HG02973 (cell line): ENCODE results near the gene CDKL4.
"Not testable (repeated sequence)": the region's sequence is repeated elsewhere in the genome, so short reads cannot be mapped to it uniquely, and the experiment has no call there.

Experiments used
- ATAC-seq: cut with Tn5 transposase; IDR thresholded peaks from one replicate; pipeline ENCODE4 v1.9.1; 2021; ENCODE audit warnings: moderate library complexity; ENCODE audit not compliant: unreplicated experiment

The CDKL4 gene

GRCh38 chr2:39179974-39180960 lies 63.5 kb downstream of the CDKL4 start:
- ATAC-seq = no peak

DNA sequence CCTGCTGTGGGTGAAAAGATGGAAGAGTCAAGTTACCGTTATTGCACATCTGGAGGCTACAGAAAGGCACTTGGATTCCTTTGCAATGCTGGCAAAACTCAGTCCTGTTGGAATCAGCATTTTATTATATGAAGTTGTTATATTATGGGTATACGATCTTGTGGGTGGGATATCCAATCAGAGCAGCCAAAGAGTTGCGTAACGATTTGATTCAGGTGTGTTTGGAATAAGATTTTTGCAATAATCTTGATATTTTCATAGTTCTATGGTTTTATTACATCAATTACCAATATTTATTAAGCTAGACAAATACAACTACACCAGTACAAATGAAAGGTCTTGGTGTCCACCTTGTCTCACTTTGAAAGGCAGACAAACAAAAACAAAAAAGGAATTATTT lies 65.0 kb downstream of the CDKL4 start:
- no peak for ATAC-seq

GRCh38 chr2:39176997-39177396 lies 66.8 kb downstream of the CDKL4 start:
- no peak for ATAC-seq

DNA sequence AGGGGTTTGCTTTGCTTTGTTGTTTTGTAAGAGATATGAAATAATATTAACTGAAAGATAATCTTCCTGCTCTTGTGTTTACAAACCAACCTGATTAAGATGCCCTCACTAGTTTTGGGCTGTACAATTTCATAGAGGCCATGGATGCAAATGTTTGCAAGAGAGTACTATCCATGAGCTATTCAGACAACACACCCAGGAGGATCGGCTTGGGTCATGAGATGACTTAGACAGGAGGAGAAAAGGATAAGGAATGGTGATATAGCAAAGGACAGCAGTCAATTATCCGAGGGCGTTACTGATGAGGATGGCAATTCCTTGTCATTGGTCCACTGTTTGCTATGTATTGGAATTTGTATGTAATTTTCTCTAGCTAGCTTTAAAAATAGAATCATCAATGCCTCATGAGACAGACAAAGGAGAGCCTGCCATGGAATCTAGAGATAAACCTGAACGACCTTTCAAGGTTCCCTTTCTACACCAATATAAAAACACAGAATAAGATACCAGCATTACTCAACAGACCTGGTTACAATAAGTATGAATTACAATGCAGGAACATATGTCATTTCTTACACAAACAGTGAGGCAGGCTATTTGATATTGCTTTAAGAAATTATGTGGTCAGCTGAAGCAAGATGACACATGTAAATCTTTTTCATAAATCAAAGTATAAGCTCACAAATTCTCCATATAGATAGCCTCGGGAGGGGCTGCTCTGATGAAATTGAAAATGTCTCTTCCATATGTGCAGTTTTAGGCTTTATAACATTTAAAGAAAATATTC lies 68.6 kb downstream of the CDKL4 start:
- no peak for ATAC-seq

GRCh38 chr2:39174022-39174421 lies 69.7 kb downstream of the CDKL4 start:
- ATAC-seq = no peak

- not testable (repeated sequence) for ATAC-seq
These were observed 71.6 kb downstream of the CDKL4 start for GRCh38 chr2:39172047-39172706.

DNA sequence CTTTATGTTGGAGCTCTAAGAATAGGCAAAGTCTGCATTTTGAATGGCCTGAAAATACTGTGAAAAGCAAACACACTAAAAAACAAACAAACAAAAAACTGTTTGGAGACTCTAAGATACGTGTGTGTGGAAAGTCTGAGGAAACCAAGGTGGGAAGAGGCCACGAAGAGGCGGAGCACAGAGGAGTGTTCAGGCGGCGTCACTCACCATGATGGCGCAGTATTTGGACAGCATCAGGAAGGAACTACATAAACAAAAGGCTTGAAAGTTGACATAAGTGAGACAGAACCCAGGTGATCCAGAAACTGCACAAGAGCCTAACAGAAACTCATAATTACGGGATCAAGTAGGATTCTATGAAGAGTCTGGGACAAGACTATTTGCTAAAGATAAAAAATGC lies 72.1 kb downstream of the CDKL4 start:
- no peak for ATAC-seq

- no peak for ATAC-seq
These were observed 79.7 kb downstream of the CDKL4 start for GRCh38 chr2:39164089-39164488.

DNA sequence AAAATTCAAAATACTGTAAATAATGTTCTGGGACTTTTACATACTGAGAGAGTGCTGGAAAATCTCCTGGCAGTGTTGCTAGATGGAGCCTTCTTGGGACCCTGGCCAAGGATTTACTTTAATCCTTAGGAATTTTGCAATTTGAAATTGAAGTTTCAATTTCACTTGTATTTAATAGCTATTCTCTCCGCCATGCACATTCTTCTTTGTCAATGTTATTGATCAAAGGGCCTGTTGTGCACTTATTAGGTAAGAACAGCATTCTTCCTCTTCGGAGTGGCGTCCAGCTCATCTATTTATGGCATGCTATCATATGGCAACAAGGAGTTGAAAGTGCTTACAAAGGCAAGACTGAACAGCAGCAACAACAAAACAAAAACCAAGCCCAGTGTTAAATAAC lies 82.8 kb downstream of the CDKL4 start:
- no peak for ATAC-seq

- ATAC-seq = no peak
These were observed 84.5 kb downstream of the CDKL4 start for GRCh38 chr2:39159283-39159682.

GRCh38 chr2:39158351-39158750 lies 85.4 kb downstream of the CDKL4 start:
- ATAC-seq = no peak

DNA sequence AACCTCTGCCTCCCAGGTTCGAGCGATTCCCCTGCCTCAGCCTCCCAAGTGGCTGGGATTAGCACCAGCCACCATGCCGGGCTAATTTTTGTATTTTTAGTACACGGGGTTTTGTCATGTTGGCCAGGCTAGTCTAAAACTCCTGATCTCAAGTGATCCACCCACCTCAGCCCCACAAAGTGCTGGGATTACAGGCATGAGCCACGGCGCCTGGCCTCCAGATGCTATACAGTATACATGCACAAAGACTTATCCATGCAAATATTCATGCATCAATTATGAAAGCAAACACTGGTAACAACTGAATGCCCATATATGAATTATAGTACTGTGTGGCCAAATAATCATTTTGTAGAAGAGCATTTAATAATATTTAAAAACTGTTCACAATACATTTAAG lies 86.9 kb downstream of the CDKL4 start:
- no peak for ATAC-seq

- no peak for ATAC-seq
These were observed 87.7 kb downstream of the CDKL4 start for GRCh38 chr2:39156107-39156506.

DNA sequence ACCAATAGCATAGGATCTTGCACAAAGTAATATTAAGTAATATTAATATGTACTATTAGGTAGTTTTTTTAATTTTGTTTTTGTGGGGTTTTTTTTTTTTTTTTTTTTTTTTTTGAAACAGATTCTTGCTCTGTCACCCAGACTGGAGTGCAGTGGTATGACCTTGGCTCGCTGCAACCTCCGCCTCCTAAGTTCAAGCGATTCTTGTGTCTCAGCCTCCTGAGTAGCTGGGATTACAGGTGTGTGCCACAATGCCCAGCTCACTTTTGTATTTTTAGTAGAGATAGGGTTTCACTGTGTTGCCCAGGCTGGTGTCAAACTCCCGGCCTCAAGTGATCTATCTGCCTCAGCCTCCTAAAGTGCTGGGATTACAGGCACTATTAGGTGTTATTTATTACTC lies 88.2 kb downstream of the CDKL4 start:
- not testable (repeated sequence) for ATAC-seq

DNA sequence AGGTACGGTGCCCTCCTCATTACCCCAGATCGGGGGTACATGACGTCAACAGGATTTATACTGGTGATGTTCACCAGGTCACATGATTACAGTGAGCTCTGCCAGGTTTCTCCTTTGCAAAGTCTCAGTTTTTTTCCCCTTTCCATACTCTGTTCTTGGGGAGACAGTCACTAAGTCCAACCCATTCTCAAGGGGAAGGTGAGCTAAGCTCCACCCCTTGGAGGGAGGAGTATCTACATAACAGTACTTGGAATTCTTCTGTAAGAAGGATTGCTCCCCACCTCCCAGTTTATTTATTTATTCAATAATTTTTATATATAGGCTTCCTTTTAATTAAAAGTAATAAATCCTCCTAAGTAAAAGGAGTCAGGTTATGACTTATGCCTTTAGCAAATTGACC lies 88.8 kb downstream of the CDKL4 start:
- no peak for ATAC-seq

DNA sequence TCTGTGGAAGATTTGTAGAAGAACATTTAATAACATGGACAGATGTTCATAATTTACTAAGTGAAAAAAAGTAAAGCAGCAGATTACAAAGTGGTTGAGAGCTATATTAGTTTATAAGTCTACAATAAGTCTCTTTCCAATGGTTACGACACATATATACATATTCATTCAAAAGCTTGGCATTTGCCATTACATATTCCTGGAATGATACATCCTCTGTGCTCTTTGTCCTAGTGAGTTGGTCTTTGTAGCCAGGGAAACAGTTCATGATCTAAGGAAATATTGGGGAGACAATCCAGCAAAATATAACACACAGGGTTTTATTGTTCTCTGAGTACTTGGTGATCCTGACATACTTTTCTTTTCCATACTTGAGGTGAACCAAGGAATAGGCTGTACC lies 90.5 kb downstream of the CDKL4 start:
- ATAC-seq = no peak

GRCh38 chr2:39152504-39152903 lies 91.3 kb downstream of the CDKL4 start:
- ATAC-seq = no peak

- no peak for ATAC-seq
These were observed 92.8 kb downstream of the CDKL4 start for GRCh38 chr2:39150890-39151497.

DNA sequence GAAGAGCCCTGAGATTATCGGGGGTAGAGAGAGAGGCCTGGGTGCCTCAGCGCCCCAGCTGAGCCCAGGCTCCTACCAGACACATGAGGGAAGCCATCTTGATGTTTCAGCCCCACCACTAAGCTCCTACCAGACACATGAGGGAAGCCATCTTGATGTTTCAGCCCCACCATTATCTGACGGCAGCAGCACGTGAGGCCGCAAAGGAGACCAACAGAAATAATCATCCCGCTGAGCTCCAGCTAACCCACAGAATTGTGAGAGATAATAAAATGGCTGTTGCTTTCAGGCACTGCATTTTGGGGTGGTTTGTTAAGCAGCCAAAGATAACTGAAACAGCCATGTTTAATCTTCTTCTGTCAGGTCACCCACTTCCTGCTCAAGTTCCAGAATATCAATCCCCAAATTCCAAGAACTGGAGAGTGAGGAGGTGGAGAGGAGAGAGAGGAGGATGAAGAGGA lies 93.6 kb downstream of the CDKL4 start:
- no peak for ATAC-seq

DNA sequence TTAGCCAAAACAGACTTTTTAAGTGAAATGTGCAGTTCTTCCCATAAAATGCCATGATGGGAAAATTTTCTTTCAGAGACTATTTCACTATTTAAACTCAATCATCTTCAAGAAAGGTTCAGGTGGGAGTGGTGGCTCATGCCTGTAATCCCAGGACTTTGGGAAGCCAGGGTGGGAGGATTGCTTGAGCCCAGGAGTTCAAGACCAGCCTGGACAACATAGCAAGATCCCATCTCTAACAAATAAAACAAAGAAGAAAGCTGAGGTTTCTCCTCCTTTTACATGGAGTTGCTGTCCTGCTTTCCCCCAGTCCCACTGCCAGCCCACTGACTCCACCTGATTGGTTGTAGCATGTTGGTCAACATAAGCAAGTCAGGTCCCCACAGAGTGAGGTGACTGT lies 97.1 kb downstream of the CDKL4 start:
- ATAC-seq = no peak

DNA sequence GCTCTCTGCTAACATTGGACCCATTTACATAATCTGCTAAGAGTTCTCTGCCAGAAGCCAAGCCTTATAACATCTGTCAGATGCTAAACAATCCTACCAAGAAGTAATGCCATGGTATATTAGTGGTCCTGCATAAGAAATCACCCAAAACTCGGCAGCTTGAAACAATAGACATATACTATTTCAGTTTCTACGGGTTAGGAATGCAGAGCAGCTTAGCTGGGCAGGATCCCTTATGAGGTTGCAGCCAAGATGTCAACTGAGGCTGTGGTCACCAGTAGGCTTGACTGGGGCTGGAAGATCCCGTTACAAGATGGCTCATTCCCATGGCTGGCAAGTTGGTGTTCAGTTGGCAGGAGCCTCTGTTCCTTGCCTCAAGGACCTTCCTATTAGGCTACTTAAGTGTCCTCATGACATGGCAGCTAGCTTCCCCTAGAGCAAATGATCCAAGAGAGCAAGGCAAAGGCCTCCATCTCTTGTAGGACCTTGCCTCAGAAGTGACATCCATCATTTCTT lies 97.8 kb downstream of the CDKL4 start:
- ATAC-seq = no peak
